Measurements from ENCODE around the gene SLC47A2.
"Not testable (repeated sequence)": the region's sequence is repeated elsewhere in the genome, so short reads cannot be mapped to it uniquely, and the experiment has no call there.

The SLC47A2 gene

DNA sequence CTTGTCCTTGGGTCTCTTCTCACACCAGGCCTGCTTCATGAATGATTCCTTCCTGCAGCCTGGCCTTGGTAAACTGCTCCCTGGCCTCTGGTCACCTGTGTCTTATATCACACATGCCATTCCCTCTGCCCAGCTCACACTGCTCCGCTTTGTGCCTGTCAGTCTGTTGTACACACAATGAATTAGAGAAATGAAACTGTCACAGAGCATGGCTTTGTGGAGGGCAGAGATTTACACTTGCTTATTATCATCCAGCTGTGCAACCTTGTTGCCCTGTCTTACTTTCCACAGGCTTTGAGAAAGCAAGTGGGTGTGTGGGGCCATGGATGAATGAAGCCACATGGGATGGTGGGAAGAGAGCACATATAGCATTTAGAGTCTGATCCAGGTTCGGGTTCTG is 45.5 kb downstream of the SLC47A2 start:
- DNase-seq (ENCODE audit: low read depth in 2 of 2), result no peak

DNA sequence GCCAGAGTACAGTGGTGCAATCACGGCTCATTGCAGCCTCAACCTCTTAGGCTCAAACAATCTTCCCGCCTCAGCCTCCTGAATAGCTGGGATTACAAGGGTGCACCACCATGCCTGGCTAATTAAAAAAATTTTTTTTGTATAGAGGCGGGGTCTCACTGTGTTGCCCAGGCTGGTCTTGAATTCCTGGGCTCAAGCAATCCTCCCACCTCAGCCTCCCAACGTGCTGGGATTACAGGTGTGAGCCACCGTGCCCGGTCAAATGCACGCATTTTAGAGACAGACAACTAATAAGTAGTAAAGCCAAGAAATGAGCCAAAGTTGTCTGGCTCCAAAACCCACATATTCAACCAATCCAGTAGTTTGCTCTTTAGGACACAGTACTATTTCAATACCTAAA is 46.7 kb downstream of the SLC47A2 start:
- DNase-seq (ENCODE audit: low read depth in 2 of 2), result not testable (repeated sequence)

DNA sequence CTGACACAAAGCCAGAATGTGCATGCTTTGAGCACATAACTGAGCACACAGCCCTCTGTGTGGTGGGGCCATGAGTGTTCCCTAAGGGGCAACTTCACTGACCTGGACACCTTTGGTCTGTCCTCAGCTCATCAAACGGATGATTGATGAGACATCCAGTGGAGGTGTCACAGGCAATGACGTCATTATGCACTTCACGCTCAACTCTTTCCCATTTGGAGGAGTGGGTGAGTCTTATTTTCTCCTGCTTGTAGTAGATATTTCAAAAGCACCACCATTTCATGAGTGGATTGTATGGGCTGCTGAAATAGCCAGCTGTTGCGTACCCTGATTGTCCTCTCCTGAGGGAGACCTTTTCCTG is 51.6 kb downstream of the SLC47A2 start:
- no peak for DNase-seq (ENCODE audit: low read depth in 2 of 2)

DNA sequence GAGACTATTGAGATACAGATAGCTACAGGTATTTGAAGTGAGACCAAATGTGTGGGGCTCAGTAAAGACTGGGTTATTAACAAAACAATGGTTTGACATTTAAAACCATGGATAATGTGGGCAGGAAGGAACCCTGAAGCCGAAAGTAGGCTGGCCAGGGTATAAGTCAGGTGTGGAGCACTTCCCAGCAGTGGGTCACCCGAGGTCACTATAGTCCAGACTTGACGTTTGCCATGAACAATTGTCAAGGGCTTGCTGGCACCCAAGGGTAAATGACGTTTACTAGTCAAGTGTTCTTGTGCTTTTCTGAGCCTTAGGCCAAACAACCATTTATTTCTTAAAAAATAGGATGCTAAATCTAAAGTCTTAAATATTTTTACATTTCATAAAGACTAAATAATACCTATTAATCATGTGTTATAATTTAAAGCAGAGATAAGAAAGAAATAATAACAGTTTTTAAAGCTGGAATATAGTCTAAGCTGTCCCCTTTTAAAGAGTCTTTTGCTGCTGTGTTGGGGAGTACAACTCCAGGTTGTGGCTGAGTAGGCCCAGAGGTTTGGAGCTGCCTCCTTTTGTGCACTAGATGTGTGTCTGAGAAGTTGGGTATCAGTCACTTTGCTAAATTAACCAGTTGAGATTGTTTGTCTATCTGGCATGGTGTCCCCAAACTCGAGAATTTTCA is 52.1 kb downstream of the SLC47A2 start:
- DNase-seq (ENCODE audit: low read depth in 2 of 2), result no peak

DNA sequence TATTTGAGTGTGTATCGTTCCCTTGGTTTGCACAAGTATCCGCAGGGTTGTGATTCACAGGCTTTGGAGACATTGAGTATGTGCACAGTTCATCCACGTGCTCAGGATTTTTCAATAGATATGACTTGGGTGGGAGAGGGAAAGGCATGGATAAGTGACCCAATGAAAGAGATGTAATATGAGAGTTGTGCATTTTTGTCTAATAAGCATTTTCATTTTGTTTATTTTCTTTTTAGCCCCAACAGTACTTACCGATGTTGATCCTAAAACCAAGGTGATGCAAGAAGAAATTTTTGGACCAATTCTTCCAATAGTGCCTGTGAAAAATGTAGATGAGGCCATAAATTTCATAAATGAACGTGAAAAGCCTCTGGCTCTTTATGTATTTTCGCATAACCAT is 53.3 kb downstream of the SLC47A2 start:
- no peak for DNase-seq (ENCODE audit: low read depth in 2 of 2)

DNA sequence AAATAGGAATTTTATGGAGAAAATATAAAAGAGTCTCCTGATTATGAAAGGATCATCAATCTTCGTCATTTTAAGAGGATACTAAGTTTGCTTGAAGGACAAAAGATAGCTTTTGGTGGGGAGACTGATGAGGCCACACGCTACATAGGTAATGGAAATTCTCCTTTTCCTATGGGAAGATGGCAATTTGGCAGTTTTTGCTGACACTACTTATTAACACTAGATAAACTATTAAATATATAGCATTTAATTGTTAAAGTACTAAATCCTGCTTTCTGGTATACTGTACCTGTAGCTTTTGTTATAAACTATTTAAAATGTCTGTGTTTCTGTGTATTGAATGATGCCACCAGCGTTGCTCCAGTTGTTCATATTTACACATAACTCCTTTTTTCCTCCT is 55.3 kb downstream of the SLC47A2 start:
- DNase-seq (ENCODE audit: low read depth in 2 of 2), result no peak

DNA sequence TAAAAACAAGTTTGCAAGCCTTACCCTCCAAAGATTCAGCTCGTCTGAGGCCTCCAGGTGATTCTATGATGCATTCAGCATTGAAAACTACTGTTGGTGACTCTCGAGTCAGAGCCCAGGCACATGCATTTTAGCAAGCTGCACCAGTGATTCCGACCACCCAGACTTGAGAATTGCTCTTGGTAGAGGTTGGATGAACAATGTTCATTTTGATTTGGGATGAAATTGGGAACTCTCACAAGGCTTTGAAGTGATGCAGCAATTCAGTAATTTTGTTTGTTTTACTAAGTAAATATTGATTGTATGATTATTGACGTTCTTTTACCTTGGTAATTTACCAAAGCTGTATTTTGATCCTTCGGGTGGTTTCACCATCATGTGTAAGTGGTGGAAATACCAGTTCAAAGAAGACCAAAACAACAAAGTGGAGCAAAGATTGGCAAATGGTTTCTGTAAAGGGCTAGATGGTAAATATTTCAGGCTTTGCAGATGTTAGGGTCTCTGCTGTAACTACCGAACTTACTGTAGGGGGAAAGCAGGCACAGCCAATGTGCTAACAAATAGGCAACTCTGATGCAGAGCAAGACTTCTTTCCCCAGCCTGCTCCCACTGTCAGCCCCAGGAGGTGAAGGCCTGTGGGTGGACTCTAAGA is 56.0 kb downstream of the SLC47A2 start:
- DNase-seq (ENCODE audit: low read depth in 2 of 2), result no peak

DNA sequence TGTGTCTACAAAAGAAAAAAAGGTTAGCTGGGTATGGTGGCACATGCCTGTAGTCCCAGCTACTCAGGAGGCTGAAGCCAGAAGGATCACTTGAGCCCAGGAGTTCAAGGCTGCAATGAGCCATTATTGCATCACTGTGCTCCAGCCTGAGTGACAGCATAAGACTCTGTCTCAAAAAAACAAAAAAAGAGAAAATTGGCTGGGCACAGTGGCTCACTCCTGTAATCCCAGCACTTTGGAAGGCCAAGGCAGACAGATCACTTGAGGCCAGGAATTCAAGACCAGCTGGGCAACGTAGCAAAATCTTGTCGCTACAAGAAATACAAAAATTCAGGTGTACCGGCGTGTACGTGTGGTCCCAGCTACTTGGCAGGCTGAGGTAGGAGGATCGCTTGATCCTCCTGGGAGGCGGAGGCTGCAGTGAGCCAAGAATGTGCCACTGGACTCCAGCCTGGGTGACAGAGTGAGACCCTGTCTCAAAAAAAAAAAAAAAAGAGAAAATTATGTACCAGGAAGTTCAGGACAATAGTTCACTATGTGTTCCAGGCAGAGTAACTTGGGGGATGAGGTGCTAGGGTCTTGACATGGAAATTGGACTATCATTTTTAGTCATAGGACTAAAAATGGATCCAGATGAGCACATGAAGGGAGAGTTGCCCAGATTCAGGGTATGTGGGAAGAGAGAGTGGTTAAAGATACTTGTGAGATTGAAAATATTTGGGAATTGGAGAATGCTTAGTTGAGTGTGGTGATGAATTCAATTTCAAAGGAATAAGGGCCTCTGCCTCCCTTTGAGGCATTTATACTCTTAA is 56.8 kb downstream of the SLC47A2 start:
- no peak for DNase-seq (ENCODE audit: low read depth in 2 of 2)

DNA sequence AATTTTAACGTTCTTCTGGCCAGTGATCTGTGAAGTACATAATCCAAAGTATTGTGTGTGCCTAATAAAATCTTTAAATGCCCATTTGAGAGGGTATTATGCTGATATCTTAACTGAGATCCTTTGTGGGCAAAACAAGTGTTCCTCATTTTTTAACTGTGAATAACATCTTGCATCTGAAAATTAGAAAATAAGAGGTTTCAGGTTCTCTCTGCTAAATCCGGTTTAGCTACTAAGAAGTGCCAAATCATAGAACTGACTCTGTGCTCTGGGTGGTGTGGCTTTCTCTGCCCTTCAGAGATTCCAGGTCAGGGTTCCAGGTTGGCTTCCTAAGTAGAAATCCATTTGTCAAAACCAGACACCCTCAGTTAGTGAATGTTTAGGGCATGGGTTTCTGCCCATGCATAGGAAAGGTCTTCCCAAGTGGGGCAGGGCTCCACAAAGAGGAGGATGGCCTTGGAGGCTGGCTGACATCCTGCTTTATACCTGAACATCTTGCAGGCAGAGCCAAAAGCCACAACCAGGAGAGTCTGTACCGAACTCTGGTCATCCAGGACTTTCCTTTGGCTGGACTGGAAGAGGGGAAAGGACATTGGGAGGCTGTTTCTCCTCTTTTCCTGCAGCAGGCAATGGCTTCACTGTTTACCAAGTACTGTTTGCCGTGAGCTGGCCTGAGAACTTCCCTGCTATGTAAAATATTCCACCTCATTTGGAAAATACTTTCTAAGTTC is 59.4 kb downstream of the SLC47A2 start:
- DNase-seq (ENCODE audit: low read depth in 2 of 2), result no peak

DNA sequence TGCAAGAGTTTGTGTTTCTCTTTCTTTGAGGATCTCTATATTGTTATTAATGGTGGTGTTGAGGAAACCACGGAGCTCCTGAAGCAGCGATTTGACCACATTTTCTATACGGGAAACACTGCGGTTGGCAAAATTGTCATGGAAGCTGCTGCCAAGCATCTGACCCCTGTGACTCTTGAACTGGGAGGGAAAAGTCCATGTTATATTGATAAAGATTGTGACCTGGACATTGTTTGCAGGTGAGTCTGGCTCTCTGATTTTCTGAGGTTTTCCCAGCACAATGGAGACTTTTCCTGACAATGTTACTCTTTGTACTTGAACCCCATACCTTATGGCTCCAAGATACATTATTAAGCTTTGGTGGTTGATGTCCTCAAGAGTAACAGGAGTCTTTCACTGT is 60.0 kb downstream of the SLC47A2 start:
- DNase-seq (ENCODE audit: low read depth in 2 of 2), result no peak

DNA sequence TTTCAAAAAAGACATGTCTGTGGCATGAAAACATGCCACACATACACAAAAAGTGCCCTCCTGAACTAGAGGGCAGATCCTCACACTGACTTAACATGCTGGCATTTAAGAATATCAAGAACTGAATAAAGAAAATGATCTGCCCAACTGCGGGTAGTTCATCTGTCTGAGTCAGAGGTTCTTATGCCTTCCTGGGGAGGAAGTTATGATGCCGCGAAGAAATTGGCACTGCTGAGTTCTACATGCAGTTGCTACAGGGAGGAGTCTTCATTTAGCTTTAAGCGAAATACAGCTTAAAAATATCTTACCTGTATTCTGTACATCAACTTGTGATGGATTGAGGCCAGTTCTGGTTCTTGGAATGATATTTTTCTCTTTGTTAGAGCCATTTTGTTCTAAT is 61.5 kb downstream of the SLC47A2 start:
- DNase-seq (ENCODE audit: low read depth in 2 of 2), result no peak

DNA sequence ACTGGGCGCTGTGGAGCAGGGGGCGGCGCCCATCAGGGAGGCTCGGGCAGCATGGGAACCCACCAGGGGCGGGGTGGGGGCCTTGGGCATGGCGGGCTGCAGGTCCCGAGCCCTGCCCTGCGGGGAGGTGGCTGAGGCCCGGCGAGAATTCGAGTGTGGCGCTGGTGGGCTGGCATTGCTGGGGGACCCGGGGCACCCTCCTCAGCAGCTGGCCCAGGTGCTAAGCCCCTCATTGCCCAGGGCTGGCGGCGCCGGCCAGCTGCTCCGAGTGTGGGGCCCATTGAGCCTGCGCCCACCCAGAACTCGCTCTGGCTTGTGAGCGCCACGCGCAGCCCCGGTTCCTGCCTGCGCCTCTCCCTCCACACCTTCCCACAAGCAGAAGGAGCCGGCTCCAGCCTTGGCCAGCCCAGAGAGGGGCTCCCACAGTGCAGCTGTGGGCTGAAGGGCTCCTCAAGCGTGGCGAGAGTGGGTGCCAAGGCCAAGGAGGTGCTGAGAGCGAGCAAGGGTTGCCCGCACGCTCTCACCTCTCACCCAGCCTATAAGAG is 62.0 kb downstream of the SLC47A2 start:
- no peak for DNase-seq (ENCODE audit: low read depth in 2 of 2)

DNA sequence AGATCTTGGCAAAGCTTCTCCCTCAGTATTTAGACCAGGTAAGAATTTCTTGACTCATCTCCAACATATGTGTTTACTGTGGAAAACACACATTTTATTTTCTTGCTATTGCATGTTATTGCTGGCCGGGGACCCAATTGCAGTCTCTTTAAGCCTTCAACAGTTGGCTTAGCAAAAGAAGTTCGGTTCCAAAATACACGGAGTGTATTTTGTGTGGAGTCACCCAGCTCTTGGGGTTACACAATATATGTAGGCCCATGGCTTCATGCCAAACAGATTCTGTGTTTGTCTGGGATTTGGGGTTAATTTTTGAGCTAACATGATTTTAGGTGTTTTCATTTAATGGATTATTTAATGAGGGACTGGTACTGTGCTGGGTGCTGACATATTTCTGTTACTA is 63.8 kb downstream of the SLC47A2 start:
- DNase-seq (ENCODE audit: low read depth in 2 of 2), result no peak

DNA sequence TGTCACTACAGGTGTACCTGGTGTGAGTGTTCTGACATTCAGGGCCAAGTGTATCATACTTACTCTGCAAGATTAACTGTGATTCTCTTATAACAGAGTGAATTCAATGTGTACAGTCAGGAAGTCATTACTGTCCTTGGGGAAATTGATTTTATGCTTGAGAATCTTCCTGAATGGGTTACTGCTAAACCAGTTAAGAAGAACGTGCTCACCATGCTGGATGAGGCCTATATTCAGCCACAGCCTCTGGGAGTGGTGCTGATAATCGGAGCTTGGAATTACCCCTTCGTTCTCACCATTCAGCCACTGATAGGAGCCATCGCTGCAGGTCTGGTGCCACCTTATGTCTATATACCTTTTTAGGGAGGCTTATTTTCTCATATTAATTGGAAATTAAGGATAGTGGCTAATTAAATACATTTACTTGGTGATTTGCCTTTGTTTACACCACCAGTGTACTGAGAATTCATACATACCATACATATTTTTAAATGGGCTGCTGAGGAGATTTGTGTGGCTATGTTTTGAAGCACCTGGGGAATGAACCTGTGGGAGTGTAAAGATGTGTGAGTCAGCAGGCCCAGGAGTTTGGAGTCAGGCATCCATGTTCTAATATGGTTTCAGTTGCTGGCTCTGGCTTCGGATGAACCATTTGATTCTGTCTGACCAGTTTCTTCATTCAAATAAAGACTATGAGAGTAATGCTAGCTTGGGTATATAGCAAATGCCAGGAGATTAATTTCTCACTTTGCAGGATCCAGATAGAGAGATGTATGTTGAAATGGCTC is 64.7 kb downstream of the SLC47A2 start:
- no peak for DNase-seq (ENCODE audit: low read depth in 2 of 2)

DNA sequence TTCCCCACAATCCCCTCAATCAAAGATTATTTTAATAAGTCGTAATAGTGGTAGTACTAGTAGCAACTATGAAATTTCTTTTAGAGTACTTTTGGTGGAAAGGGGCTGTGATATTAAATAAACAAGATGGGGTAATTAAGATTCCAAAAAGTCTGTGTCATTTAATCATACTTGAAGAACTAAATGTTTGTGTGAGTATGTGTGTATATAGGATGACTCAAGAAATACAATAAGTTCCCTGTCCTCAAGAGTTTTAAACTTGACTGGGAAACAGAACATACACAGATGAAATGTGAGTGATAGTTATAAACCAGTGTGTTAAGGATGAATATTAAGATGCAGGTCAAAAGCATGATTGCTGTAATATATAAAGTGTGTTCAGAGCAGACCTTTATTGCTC is 65.6 kb downstream of the SLC47A2 start:
- no peak for DNase-seq (ENCODE audit: low read depth in 2 of 2)

DNA sequence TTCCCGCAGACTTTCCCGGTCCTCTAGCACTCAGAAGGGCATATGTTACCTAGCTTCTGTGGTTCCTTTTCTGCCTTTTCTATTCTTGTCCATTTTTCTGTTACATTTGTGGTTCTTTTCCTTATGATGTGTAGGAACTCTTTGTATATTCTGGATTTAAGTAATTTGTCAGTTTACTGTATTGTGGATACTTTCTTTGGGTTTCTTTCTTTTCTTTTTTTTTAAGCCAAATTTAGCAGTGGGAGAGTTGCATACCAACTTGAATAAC is 67.2 kb downstream of the SLC47A2 start:
- no peak for DNase-seq (ENCODE audit: low read depth in 2 of 2)

DNA sequence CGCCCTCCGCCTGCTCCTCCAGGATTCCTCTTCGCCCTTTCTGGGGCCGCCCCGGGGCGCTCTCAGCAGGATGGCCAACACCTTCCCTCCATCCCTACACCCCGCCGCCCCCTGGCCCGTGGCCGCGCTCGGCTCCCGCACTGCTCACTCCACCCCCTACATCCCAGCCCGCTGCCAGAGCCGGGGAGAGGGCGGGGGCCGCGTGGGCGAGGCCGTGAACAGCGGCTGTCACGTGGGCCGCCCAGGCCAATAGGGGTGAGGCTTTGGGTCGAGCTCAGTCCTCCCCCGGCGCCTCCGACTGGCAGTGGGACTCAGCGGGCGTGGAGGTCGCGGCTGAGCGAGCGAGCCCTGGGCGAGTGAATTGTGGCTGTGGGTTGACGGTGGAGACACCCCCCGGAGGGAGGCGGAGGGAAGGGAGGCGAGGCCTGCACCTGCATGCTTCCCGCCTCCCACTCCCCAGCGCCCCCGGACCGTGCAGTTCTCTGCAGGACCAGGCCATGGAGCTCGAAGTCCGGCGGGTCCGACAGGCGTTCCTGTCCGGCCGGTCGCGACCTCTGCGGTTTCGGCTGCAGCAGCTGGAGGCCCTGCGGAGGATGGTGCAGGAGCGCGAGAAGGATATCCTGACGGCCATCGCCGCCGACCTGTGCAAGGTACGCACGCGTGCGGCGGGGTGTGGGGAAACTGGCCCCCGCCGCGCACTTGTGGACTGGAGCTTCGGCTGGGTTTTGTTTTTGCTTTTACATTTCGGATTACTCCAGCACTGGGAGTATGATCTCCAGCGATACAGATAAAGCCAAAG is 67.7 kb downstream of the SLC47A2 start, which contains the start of gene ALDH3A2:
TSS of gene ALDH3A2 (plus strand) at position 277 of the 799 bp plus-strand sequence. CDS start at position 498, 221 bp downstream.
- DNase-seq (ENCODE audit: low read depth in 2 of 2), result peak; percentile 68 to 74

DNA sequence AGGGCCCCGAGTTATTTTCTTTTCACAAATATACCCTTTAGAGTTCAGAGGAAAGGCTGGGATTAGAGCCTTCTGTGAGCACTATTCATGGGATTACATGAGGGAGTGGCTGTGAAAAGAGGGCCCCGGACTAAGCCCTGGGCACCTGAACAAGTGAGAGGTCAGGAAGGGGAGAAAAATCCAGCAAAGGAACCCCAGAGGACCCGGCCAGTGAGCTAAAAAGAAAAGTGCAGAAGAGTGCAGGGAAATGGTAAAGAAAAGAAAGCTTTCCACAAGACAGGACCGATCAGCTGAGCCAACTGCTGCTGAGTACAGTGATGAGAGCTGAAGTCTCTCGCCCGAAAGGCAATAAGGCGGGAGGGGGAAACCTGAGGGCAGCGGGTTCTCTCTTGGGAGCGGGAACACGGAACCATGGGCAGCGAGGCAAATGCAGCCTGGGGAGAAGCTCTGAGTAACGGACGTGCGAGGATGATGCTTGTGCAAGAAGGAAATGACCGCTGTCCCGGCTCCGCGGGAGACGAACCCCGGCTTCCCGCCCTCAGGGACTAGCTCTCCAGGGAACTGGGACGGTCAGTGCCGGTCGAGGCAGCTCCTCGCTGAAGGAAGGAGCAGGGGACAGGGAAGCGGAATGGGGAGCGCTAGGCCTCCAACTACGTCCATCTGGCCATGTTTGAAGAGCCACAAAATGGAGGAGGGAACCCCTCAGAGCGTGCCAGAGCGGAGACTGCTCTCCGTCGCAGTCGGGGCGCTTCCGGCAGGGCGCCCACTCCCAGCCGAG is 68.5 kb downstream of the SLC47A2 start:
- DNase-seq (ENCODE audit: low read depth in 2 of 2), result peak in 1 of 2 experiments; percentile 5

DNA sequence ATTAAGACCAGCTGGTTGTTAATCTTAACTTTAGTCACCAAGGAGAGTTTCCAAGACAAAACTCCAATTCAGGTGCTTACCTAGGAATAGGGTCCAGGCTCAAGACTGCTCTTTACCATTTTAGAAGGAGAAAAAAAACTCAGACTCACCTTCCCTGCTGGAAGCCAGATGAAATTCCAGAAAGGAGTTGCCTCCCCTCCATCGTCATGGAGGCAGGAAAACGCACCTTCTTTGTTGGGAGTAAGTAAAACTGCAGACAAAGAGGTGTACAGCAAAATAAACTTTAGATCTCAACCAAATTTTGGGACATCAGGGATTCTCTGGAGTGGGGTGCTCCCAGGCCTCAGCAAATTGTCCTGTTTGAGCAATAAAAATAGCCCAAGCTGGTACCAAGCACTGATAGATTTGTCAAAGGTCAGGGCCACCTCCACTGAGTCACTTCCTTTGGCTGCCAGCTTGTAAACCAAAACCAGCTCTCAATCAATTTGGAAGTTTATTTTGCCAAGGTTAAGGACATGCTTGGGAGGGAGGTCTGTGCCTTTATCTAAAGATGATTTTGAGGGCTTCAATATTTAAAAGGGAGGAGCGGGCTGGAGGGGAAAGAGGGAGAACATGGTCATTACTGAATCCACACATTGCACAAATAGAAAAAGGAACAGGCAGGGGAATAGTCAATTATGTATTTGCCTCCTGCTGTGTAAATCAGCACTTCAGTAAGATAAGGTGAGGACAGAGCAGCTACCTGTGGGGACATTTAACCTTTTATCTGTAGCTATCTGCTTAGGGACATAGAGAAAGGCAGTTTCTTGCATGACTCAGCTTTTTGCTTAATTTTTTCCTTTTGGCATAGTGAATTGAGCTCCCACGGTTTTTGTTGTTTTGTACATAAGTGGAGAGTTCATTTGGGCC is 69.3 kb downstream of the SLC47A2 start:
- DNase-seq (ENCODE audit: low read depth in 2 of 2), result no peak
